K562 (cell line): ENCODE measurements around the gene TRIM33. TPM values are rescaled to one million over a fixed set of nuclear protein-coding genes. Genes with fewer than 3 reads are reported as not detected.

Source experiments
- AFF1 ChIP-seq, 2 experiments: fragments of 450-650 bp; IDR thresholded peaks; 2 replicates each; pipeline ENCODE4 v1.6.1; 2018; ENCODE audit warnings: mild to moderate bottlenecking in 2 of 2, low read depth in 1 of 2; ENCODE audit not compliant: partially characterized antibody in 2 of 2
- CBFB ChIP-seq: sonication (generic); formaldehyde crosslinking; IDR thresholded peaks from 2 replicates; pipeline ENCODE4 v1.4.0; 2020; ENCODE audit warnings: mild to moderate bottlenecking, missing genetic modification reagents
- CXXC5 ChIP-seq: fragments of 250-450 bp; sonication (Bioruptor Pico); IDR thresholded peaks from 2 replicates; pipeline ENCODE4 v1.8.0; 2022; ENCODE audit warnings: inconsistent platforms, mild to moderate bottlenecking, moderate library complexity
- ESRRA ChIP-seq: fragments of 450-650 bp; IDR thresholded peaks from 2 replicates; pipeline ENCODE4 v1.6.1; 2014; ENCODE audit warnings: low read depth, mild to moderate bottlenecking, moderate library complexity, borderline replicate concordance
- GABPB2 ChIP-seq: fragments of 250-450 bp; sonication (Bioruptor Pico); conservative IDR thresholded peaks from 2 replicates; pipeline ENCODE4 v1.5.1; 2021; ENCODE audit warnings: mild to moderate bottlenecking
- GTF2E2 ChIP-seq: fragments of 200-800 bp; sonication (Bioruptor generic); IDR thresholded peaks from 2 replicates; pipeline ENCODE4 v1.6.1; 2016; ENCODE audit warnings: missing genetic modification characterization, missing compliant biosample characterization
- HDGF ChIP-seq: fragments of 450-650 bp; IDR thresholded peaks from 2 replicates; pipeline ENCODE4 v1.6.1; 2016
- MTA3 ChIP-seq: fragments of 450-650 bp; formaldehyde crosslinking; IDR thresholded peaks from 2 replicates; pipeline ENCODE4 v1.6.1; 2017; ENCODE audit warnings: mild to moderate bottlenecking, borderline replicate concordance
- MTF1 ChIP-seq: fragments of 250-450 bp; sonication (Bioruptor Pico); IDR thresholded peaks from 2 replicates; pipeline ENCODE4 v1.9.0; 2021; ENCODE audit warnings: moderate library complexity, mild to moderate bottlenecking, inconsistent platforms, borderline replicate concordance
- NELFE ChIP-seq: IDR thresholded peaks from 2 replicates; pipeline ENCODE4 v1.6.1; 2011; ENCODE audit warnings: mild to moderate bottlenecking; ENCODE audit not compliant: insufficient read depth, insufficient read length
- NEUROD1 ChIP-seq: fragments of 150-350 bp; IDR thresholded peaks from 2 replicates; pipeline ENCODE4 v1.6.1; 2014; ENCODE audit warnings: borderline replicate concordance, low read length, low read depth; ENCODE audit not compliant: partially characterized antibody
- NR2C2 ChIP-seq, 2 experiments: fragments of 200-800 bp in 1 of 2; sonication (Bioruptor generic) in 1 of 2; sonication (generic) in 1 of 2; formaldehyde crosslinking in 1 of 2; IDR thresholded peaks; 2 replicates each; pipeline versions ENCODE4 v1.6.1 to v1.8.0; 2016 to 2022; ENCODE audit warnings: mild to moderate bottlenecking in 1 of 2, missing compliant biosample characterization in 1 of 2, missing genetic modification characterization in 1 of 2, missing genetic modification reagents in 1 of 2
- NUFIP1 ChIP-seq: fragments of 450-650 bp; IDR thresholded peaks from 2 replicates; pipeline ENCODE4 v1.6.1; 2018; ENCODE audit not compliant: partially characterized antibody
- POLR2H ChIP-seq: IDR thresholded peaks from 2 replicates; pipeline ENCODE4 v1.6.1; 2016; ENCODE audit warnings: missing genetic modification characterization, low read depth, mild to moderate bottlenecking, control low read depth, missing compliant biosample characterization, moderate library complexity
- RBM34 ChIP-seq: fragments of 200-400 bp; formaldehyde crosslinking; IDR thresholded peaks from 2 replicates; pipeline ENCODE4 v1.6.1; 2018; ENCODE audit warnings: low read length, borderline replicate concordance; ENCODE audit not compliant: insufficient read depth
- RNF2 ChIP-seq: sonication (generic); IDR thresholded peaks from 2 replicates; pipeline ENCODE4 v1.6.1; 2016
- SMARCC2 ChIP-seq: fragments of 450-650 bp; IDR thresholded peaks from 2 replicates; pipeline ENCODE4 v1.6.1; 2017; ENCODE audit warnings: antibody characterized with exemption, moderate library complexity, mild to moderate bottlenecking, low read depth
- SRSF3 ChIP-seq: fragments of 200-400 bp; formaldehyde crosslinking; IDR thresholded peaks from 2 replicates; pipeline ENCODE4 v1.6.1; 2016; ENCODE audit warnings: mild to moderate bottlenecking, low read length, moderate library complexity; ENCODE audit not compliant: insufficient read depth
- TBP ChIP-seq: optimal IDR thresholded peaks from 2 replicates; pipeline ENCODE3; 2011; ENCODE audit warnings: low read depth, low read length, improper control_type of control experiment
- TCFL5 ChIP-seq: fragments of 250-450 bp; sonication (Bioruptor Pico); conservative IDR thresholded peaks from 2 replicates; pipeline ENCODE4 v1.6.1; 2021; ENCODE audit warnings: mild to moderate bottlenecking, moderate library complexity, matching md5 sums
- XRCC4 ChIP-seq: IDR thresholded peaks from one replicate; pipeline ENCODE4 v1.6.1; 2011; ENCODE audit not compliant: insufficient read depth, insufficient read length; ENCODE audit errors: extremely low read depth
- ZBED1 ChIP-seq: IDR thresholded peaks from 2 replicates; pipeline ENCODE4 v1.6.1; 2014
- ZC3H4 ChIP-seq: sonication (generic); formaldehyde crosslinking; IDR thresholded peaks from 2 replicates; pipeline ENCODE4 v1.9.0; 2021; ENCODE audit warnings: missing genetic modification reagents, borderline replicate concordance
- ZNF134 ChIP-seq: fragments of 250-450 bp; sonication (Bioruptor Pico); conservative IDR thresholded peaks from 2 replicates; pipeline ENCODE4 v1.4.0; 2020
- ZNF79 ChIP-seq: fragments of 250-450 bp; sonication (Bioruptor Pico); IDR thresholded peaks from 2 replicates; pipeline ENCODE4 v1.4.0; 2020; ENCODE audit warnings: low read depth, mild to moderate bottlenecking, moderate library complexity
- polyA plus RNA-seq, 8 experiments: library from polyadenylated mRNA; depleted of rRNA in 4 of 8; stranded (reverse) in 5 of 8; unstranded in 3 of 8; fragments of >200 nt; fragmentation: Nextera tagmentation in 2 of 8; fragmentation: Illumina TruSeq in 1 of 8; extraction: Ambion mirVana in 2 of 8; extraction: Trizol in 1 of 8; gene quantifications; 2 replicates each; pipeline versions ENCODE4 v1.2.1 to v1.2.3, GENCODE V29; 2011 to 2014; ENCODE audit warnings: inconsistent platforms in 1 of 8, missing spikeins in 1 of 8
- total RNA-seq, 7 experiments: library from RNA; depleted of rRNA in 6 of 7; stranded (reverse); fragments of >200 nt in 6 of 7; fragmentation: Illumina TruSeq in 2 of 7; extraction: Trizol in 2 of 7; gene quantifications; 2 replicates each; pipeline versions ENCODE4 v1.2.1 to v1.2.3, GENCODE V29; 2011 to 2021; ENCODE audit warnings: low replicate concordance in 1 of 7
- TF ChIP-seq, protein P1 (sequence below): sonication (generic); formaldehyde crosslinking; IDR thresholded peaks from 2 replicates; pipeline ENCODE4 v1.8.1; 2023; ENCODE audit warnings: mild to moderate bottlenecking, missing genetic modification reagents, moderate library complexity

The TRIM33 gene
- total and polyA plus RNA-seq, 9 of the 15 experiments (the other 6 are each of a cell fraction or from before 2014, with no cell fraction given), result 9.3 to 58.4 (median 40.2) TPM

GRCh38 chr1:114346480-114347029 is 164.4 kb downstream of the TRIM33 start (continued):
- no peak for TF ChIP-seq AFF1 (IDR thresholded peaks at IDR 0.05; ENCODE audit: low read depth in 1 of 2, partially characterized antibody in 2 of 2)
- TF ChIP-seq ZBED1, result no peak
- TF ChIP-seq NELFE, result no peak
- TF ChIP-seq, protein P1, sequence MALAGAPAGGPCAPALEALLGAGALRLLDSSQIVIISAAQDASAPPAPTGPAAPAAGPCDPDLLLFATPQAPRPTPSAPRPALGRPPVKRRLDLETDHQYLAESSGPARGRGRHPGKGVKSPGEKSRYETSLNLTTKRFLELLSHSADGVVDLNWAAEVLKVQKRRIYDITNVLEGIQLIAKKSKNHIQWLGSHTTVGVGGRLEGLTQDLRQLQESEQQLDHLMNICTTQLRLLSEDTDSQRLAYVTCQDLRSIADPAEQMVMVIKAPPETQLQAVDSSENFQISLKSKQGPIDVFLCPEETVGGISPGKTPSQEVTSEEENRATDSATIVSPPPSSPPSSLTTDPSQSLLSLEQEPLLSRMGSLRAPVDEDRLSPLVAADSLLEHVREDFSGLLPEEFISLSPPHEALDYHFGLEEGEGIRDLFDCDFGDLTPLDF (CRISPR knock-in tag), result peak; percentile 74
- TF ChIP-seq GTF2E2, result no peak
- TF ChIP-seq RNF2, result peak; percentile 66
- 0 out of 2 replicates have a peak, but pooled peaks have one; percentile 46 for TF ChIP-seq HDGF
- TF ChIP-seq NR2C2 (CRISPR knock-in tag; IDR thresholded peaks at IDR 0.05), result no peak; the same call in 1 of the 2 replicates
- TF ChIP-seq NR2C2 (tag; IDR thresholded peaks at IDR 0.05), result no peak
- peak; percentile 90 for TF ChIP-seq CXXC5 (CRISPR knock-in tag)
- no peak for TF ChIP-seq ZC3H4 (CRISPR knock-in tag)
- TF ChIP-seq NUFIP1, result no peak
- peak; percentile 86 for TF ChIP-seq MTA3
- TF ChIP-seq TBP, result peak; percentile 63
- TF ChIP-seq SRSF3, result no peak
- TF ChIP-seq ZNF134 (CRISPR knock-in tag), result no peak
- TF ChIP-seq RBM34, result no peak
- TF ChIP-seq SMARCC2, result no peak
- TF ChIP-seq MTF1 (CRISPR knock-in tag), result no peak
- no peak for TF ChIP-seq POLR2H (tag)
- TF ChIP-seq ESRRA, result peak; percentile 81; the same call in 1 of the 2 replicates
- TF ChIP-seq NEUROD1, result peak; percentile 77
- TF ChIP-seq ZNF79 (CRISPR knock-in tag), result no peak
- TF ChIP-seq XRCC4, result no peak
- TF ChIP-seq CBFB (CRISPR knock-in tag), result no peak
- no peak for TF ChIP-seq GABPB2 (CRISPR knock-in tag)
- TF ChIP-seq TCFL5 (CRISPR knock-in tag), result no peak
